ENCODE results near the gene PMF1. TPM values are rescaled to one million over a fixed set of nuclear protein-coding genes. Genes with fewer than 3 reads are reported as not detected.

Gene PMF1
- total RNA-seq, 1 donor from 2014 or later = 61.4 TPM

DNA sequence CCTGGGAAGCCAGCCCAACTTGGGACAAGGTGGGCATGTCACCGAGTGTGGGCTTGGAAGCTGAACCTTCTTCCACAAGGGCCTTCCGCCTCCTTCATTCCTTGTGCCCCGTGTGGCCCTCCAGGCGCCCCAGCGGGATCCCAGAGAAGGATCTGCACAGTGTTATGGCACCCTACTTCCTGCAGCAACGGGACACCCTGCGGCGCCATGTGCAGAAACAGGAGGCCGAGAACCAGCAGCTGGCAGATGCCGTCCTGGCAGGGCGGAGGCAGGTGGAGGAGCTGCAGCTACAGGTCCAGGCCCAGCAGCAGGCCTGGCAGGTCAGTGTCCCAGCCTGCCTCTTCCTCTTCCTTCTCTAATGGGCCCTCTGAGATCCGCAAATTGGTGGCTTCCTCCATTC, 23.4 kb downstream of the PMF1 start:
- Histone ChIP-seq H3K4me3 (no peak overlapping the region), H3K4me1 (no peaks in the 10 kb centered on the region), H3K36me3 (peaks cover 49 to 67% of the 10 kb centered on the region in 2 donors), H3K27ac (no peak overlapping the region), H3K27me3 (no peaks in the 10 kb centered on the region), H3K9me3 (no peaks in the 10 kb centered on the region)
- intact Hi-C loops (cut with DNase I) = no loop called here
- TF ChIP-seq, protein P1, sequence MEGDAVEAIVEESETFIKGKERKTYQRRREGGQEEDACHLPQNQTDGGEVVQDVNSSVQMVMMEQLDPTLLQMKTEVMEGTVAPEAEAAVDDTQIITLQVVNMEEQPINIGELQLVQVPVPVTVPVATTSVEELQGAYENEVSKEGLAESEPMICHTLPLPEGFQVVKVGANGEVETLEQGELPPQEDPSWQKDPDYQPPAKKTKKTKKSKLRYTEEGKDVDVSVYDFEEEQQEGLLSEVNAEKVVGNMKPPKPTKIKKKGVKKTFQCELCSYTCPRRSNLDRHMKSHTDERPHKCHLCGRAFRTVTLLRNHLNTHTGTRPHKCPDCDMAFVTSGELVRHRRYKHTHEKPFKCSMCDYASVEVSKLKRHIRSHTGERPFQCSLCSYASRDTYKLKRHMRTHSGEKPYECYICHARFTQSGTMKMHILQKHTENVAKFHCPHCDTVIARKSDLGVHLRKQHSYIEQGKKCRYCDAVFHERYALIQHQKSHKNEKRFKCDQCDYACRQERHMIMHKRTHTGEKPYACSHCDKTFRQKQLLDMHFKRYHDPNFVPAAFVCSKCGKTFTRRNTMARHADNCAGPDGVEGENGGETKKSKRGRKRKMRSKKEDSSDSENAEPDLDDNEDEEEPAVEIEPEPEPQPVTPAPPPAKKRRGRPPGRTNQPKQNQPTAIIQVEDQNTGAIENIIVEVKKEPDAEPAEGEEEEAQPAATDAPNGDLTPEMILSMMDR (IDR thresholded peaks at IDR 0.05) = no peak
- DNase-seq (ENCODE audit: low spot score in 2 of 2) = no peak

DNA sequence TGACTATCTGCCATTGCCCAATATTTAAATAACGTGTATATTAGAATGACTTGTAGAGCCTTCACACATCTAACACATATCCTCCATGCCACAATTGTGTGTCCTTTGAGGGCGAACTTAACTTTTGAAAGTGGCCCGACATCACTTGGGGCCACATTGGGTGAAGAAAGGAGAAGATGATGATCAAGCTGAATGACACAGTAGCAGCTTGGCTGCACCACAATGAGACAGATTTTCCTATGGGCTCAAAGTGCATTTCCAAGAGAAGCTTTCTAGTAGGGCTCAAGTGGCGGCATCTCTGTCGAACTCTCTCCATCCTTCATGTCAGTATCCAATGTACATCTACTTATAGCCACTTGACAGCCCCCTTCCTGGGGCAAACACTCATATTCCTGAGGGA, 25.4 kb downstream of the PMF1 start:
- TF ChIP-seq, protein P1 (IDR thresholded peaks at IDR 0.05) = no peak
- H3K36me3 ChIP-seq = peaks cover 47 to 67% of the 10 kb centered on the region in 2 donors

DNA sequence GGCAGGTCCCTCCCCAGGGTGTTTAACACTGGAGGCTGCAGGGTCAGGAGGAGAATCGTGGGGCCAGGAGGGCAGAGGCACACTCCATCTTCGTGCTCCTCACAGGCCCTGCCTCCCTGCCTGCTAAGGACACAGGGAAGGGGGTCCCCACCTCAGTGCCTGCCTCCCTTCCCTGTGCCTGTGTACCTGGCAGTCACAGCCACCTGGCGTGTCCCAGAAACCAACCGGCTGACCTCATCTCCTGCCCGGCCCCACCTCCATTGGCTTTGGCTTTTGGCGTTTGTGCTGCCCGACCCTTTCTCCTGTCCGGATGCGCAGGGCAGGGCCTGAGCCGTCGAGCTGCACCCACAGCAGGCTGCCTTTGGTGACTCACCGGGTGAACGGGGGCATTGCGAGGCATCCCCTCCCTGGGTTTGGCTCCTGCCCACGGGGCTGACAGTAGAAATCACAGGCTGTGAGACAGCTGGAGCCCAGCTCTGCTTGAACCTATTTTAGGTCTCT, 28.6 kb downstream of the PMF1 start:
- peaks cover 0 to 8% of the 10 kb centered on the region in 2 donors for H3K4me1 ChIP-seq
- TF ChIP-seq, protein P1 (IDR thresholded peaks at IDR 0.05) = no peak
- no peak for DNase-seq (ENCODE audit: low spot score in 2 of 2)
- no peaks in the 10 kb centered on the region for H3K9me3 ChIP-seq
- intact Hi-C loops (cut with DNase I) = no loop called here
- H3K27ac ChIP-seq = no peak overlapping the region
- H3K27me3 ChIP-seq = no peaks in the 10 kb centered on the region
- peaks cover 24 to 37% of the 10 kb centered on the region in 2 donors for H3K36me3 ChIP-seq
- no peak overlapping the region for H3K4me3 ChIP-seq

More for the DNA sequence above, 25.4 kb downstream of the PMF1 start:
- Histone ChIP-seq H3K4me3 (no peak overlapping the region), H3K27ac (no peak overlapping the region), H3K4me1 (no peaks in the 10 kb centered on the region), H3K9me3 (no peaks in the 10 kb centered on the region), H3K27me3 (no peaks in the 10 kb centered on the region)
- no peak for DNase-seq (ENCODE audit: low spot score in 2 of 2)
- intact Hi-C loops (cut with DNase I) = no loop called here

DNA sequence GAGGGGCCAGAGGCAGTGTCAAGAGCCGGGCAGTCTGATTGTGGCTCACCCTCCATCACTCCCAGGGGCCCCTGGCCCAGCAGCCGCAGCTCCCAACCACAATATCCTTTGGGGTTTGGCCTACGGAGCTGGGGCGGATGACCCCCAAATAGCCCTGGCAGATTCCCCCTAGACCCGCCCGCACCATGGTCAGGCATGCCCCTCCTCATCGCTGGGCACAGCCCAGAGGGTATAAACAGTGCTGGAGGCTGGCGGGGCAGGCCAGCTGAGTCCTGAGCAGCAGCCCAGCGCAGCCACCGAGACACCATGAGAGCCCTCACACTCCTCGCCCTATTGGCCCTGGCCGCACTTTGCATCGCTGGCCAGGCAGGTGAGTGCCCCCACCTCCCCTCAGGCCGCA, 29.1 kb downstream of the PMF1 start, which contains the start of gene BGLAP:
TSS of gene BGLAP (plus strand) at position 259 of the 400 bp plus-strand sequence. CDS start at position 307, 48 bp downstream.
- H3K9me3 ChIP-seq = no peaks in the 10 kb centered on the region
- no peaks in the 10 kb centered on the region for H3K27me3 ChIP-seq
- intact Hi-C loops (cut with DNase I) = no loop called here
- H3K4me3 ChIP-seq = no peak within 1 kb of the TSS
- TF ChIP-seq, protein P1 (IDR thresholded peaks at IDR 0.05) = no peak
- DNase-seq (ENCODE audit: low spot score in 2 of 2) = no peak
- H3K27ac ChIP-seq = no peak within 1 kb of the TSS
- H3K36me3 ChIP-seq = peaks cover 18 to 31% of the 10 kb centered on the region in 2 donors
- peaks cover 0 to 8% of the 10 kb centered on the region in 2 donors for H3K4me1 ChIP-seq

DNA sequence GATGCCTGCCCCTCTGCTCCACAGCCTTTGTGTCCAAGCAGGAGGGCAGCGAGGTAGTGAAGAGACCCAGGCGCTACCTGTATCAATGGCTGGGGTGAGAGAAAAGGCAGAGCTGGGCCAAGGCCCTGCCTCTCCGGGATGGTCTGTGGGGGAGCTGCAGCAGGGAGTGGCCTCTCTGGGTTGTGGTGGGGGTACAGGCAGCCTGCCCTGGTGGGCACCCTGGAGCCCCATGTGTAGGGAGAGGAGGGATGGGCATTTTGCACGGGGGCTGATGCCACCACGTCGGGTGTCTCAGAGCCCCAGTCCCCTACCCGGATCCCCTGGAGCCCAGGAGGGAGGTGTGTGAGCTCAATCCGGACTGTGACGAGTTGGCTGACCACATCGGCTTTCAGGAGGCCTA, 29.9 kb downstream of the PMF1 start:
- no peak overlapping the region for H3K27ac ChIP-seq
- H3K9me3 ChIP-seq = no peaks in the 10 kb centered on the region
- no peaks in the 10 kb centered on the region for H3K27me3 ChIP-seq
- peaks cover 13 to 25% of the 10 kb centered on the region in 2 donors for H3K36me3 ChIP-seq
- intact Hi-C loops (cut with DNase I) = no loop called here
- no peak overlapping the region for H3K4me3 ChIP-seq
- DNase-seq (ENCODE audit: low spot score in 2 of 2) = no peak
- TF ChIP-seq, protein P1 (IDR thresholded peaks at IDR 0.05) = no peak
- peaks cover 0 to 8% of the 10 kb centered on the region in 2 donors for H3K4me1 ChIP-seq

DNA sequence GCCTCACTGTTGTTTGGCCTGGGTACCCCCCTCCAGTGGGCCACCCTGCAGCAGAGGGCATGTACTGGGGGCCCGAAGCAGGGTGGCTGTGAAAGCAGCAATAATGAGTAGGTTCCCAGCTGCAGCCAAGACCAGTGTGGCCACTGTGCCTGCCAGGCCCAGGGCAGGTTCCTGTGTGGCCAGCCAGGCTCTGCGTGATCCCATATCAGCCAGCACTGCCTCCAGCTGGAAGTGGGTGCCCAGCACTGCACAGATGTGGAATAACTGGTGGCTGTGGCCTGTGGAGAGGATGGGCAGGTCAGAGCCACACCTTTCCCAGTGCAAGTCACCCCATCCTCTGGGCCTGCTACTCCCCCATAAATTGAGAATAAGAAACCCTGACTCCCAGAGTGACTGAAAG, 31.3 kb downstream of the PMF1 start:
- TF ChIP-seq, protein P1 (IDR thresholded peaks at IDR 0.05) = no peak
- Histone ChIP-seq H3K4me1 (peaks cover 0 to 10% of the 10 kb centered on the region in 2 donors), H3K4me3 (no peak overlapping the region), H3K36me3 (peaks cover 0 to 11% of the 10 kb centered on the region in 2 donors), H3K9me3 (no peaks in the 10 kb centered on the region), H3K27ac (no peak overlapping the region), H3K27me3 (no peaks in the 10 kb centered on the region)
- no peak for DNase-seq (ENCODE audit: low spot score in 2 of 2)
- intact Hi-C loops (cut with DNase I) = no loop called here
